ENCODE data around the gene THAP8. TPM values are rescaled to one million over a fixed set of nuclear protein-coding genes. Genes with fewer than 3 reads are reported as not detected.

THAP8 gene
- polyA plus RNA-seq, 1 donor (not counting 4 experiments of a cell fraction or from before 2014, with no cell fraction given), result 1.8 TPM

GRCh38 chr19:36079389-36079945 lies 25.4 kb upstream of the THAP8 start:
- Histone ChIP-seq H3K79me2 (ENCODE audit: control insufficient read depth, insufficient read depth, low read length) (no peaks in the 10 kb centered on the region), H3K27me3 (ENCODE audit: control insufficient read depth, extremely low read depth, insufficient read depth, low read length) (no peaks in the 10 kb centered on the region), H3K4me3 (ENCODE audit: control insufficient read depth in 2 of 3, extremely low read depth in 1 of 3, insufficient read depth in 2 of 3, low read depth in 1 of 3, low read length in 3 of 3) (no peak overlapping the region), H3K27ac (ENCODE audit: control insufficient read depth, insufficient read depth, low read length) (no peak overlapping the region), H2AFZ (ENCODE audit: control insufficient read depth, low read length) (no peak overlapping the region), H3K36me3 (ENCODE audit: control insufficient read depth in 2 of 2, extremely low read depth in 1 of 2, insufficient read depth in 2 of 2, low read length in 2 of 2) (peaks cover 4 to 23% of the 10 kb centered on the region in 2 experiments), H3K9ac (ENCODE audit: control insufficient read depth, extremely low read depth, insufficient read depth, low read length) (no peak overlapping the region), H3K9me1 (ENCODE audit: control insufficient read depth, extremely low read depth, insufficient read depth, low read length) (no peaks in the 10 kb centered on the region), H3K4me1 (ENCODE audit: control insufficient read depth, extremely low read depth, insufficient read depth, low read length) (no peaks in the 10 kb centered on the region), H3K9me3 (ENCODE audit: control insufficient read depth, low read depth, low read length) (no peaks in the 10 kb centered on the region), H3K4me2 (ENCODE audit: control insufficient read depth, extremely low read depth, insufficient read depth, low read depth, low read length) (no peak overlapping the region), H4K20me1 (ENCODE audit: control insufficient read depth, extremely low read depth, insufficient read depth, low read length) (no peaks in the 10 kb centered on the region)
- dilution Hi-C loops (cut with MboI; ENCODE audit: extremely low pct_ligation_motif_present, low sequenced_read_pairs), result no loop called here
- no peak for TF ChIP-seq EZH2 (IDR thresholded peaks at IDR 0.05; ENCODE audit: low read length)
- TF ChIP-seq, protein P1, sequence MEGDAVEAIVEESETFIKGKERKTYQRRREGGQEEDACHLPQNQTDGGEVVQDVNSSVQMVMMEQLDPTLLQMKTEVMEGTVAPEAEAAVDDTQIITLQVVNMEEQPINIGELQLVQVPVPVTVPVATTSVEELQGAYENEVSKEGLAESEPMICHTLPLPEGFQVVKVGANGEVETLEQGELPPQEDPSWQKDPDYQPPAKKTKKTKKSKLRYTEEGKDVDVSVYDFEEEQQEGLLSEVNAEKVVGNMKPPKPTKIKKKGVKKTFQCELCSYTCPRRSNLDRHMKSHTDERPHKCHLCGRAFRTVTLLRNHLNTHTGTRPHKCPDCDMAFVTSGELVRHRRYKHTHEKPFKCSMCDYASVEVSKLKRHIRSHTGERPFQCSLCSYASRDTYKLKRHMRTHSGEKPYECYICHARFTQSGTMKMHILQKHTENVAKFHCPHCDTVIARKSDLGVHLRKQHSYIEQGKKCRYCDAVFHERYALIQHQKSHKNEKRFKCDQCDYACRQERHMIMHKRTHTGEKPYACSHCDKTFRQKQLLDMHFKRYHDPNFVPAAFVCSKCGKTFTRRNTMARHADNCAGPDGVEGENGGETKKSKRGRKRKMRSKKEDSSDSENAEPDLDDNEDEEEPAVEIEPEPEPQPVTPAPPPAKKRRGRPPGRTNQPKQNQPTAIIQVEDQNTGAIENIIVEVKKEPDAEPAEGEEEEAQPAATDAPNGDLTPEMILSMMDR (optimal IDR thresholded peaks at IDR 0.05 in 1 of 3, IDR thresholded peaks at IDR 0.05 in 1 of 3, conservative IDR thresholded peaks at IDR 0.05 in 1 of 3; ENCODE audit: extremely low read depth in 1 of 3, insufficient read depth in 2 of 3, low read length in 3 of 3), result no peak
- FAIRE-seq (no peak), DNase-seq (ENCODE audit: low read depth, low spot score) (no peak)

- no peak overlapping the region for H3K4me3 ChIP-seq (ENCODE audit: control insufficient read depth in 2 of 3, extremely low read depth in 1 of 3, insufficient read depth in 2 of 3, low read depth in 1 of 3, low read length in 3 of 3)
- no peak for FAIRE-seq
- H3K36me3 ChIP-seq (ENCODE audit: control insufficient read depth in 2 of 2, extremely low read depth in 1 of 2, insufficient read depth in 2 of 2, low read length in 2 of 2), result peaks cover 0 to 12% of the 10 kb centered on the region in 2 experiments
- H3K4me1 ChIP-seq (ENCODE audit: control insufficient read depth, extremely low read depth, insufficient read depth, low read length), result peaks cover 12% of the 10 kb centered on the region
- H3K27me3 ChIP-seq (ENCODE audit: control insufficient read depth, extremely low read depth, insufficient read depth, low read length), result no peaks in the 10 kb centered on the region
- DNase-seq (ENCODE audit: low read depth, low spot score), result no peak
- H3K9ac ChIP-seq (ENCODE audit: control insufficient read depth, extremely low read depth, insufficient read depth, low read length), result no peak overlapping the region
- TF ChIP-seq EZH2 (IDR thresholded peaks at IDR 0.05; ENCODE audit: low read length), result no peak
- TF ChIP-seq, protein P1 (optimal IDR thresholded peaks at IDR 0.05 in 1 of 3, IDR thresholded peaks at IDR 0.05 in 1 of 3, conservative IDR thresholded peaks at IDR 0.05 in 1 of 3; ENCODE audit: extremely low read depth in 1 of 3, insufficient read depth in 2 of 3, low read length in 3 of 3), result no peak
- H3K79me2 ChIP-seq (ENCODE audit: control insufficient read depth, insufficient read depth, low read length), result no peaks in the 10 kb centered on the region
- dilution Hi-C loops (cut with MboI; ENCODE audit: extremely low pct_ligation_motif_present, low sequenced_read_pairs), result no loop called here
- H2AFZ ChIP-seq (ENCODE audit: control insufficient read depth, low read length), result no peak overlapping the region
- H3K27ac ChIP-seq (ENCODE audit: control insufficient read depth, insufficient read depth, low read length), result no peak overlapping the region
- H3K9me1 ChIP-seq (ENCODE audit: control insufficient read depth, extremely low read depth, insufficient read depth, low read length), result peaks cover 2% of the 10 kb centered on the region
- H3K9me3 ChIP-seq (ENCODE audit: control insufficient read depth, low read depth, low read length), result no peaks in the 10 kb centered on the region
- no peak overlapping the region for H3K4me2 ChIP-seq (ENCODE audit: control insufficient read depth, extremely low read depth, insufficient read depth, low read depth, low read length)
- H4K20me1 ChIP-seq (ENCODE audit: control insufficient read depth, extremely low read depth, insufficient read depth, low read length), result peaks cover 19% of the 10 kb centered on the region
These were observed 19.2 kb upstream of the THAP8 start for GRCh38 chr19:36073121-36073876.

Measured in keratinocyte (primary cell).